Measurements from ENCODE around the gene POU2AF2.

POU2AF2 gene

DNA sequence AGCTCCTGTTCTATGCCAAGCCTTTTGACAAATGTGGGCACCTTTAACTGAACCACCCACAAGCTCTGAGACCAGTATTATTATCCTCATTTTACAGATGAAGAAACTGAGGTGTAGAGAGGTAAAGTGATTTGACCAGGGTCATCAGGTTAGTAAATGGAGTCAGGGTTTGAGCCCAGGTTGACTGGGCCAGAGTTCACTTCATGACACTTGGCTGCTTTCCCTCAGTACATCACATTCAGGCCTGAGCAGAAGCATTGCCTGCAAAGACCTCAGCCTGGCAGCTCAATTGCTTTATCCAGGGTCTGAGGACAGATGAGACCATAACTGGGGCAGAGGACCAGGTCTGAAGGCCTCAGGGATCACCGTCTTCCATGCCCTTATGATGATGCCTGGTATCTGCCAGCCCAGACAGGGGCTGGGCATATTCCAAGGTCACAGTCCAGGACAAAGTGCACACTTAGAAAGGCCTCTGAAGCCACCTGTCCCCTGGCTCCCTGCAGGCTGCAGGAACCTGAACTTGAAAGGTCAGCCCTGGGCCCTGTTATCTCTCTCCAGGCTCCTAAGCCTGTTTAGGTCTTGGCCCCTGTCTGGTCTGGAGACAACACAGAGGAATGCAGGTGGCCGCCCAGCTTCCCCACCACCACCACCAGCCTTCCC lies 84.8 kb downstream of the POU2AF2 start:
- no peak for DNase-seq (ENCODE audit: low read depth, low spot score)

DNA sequence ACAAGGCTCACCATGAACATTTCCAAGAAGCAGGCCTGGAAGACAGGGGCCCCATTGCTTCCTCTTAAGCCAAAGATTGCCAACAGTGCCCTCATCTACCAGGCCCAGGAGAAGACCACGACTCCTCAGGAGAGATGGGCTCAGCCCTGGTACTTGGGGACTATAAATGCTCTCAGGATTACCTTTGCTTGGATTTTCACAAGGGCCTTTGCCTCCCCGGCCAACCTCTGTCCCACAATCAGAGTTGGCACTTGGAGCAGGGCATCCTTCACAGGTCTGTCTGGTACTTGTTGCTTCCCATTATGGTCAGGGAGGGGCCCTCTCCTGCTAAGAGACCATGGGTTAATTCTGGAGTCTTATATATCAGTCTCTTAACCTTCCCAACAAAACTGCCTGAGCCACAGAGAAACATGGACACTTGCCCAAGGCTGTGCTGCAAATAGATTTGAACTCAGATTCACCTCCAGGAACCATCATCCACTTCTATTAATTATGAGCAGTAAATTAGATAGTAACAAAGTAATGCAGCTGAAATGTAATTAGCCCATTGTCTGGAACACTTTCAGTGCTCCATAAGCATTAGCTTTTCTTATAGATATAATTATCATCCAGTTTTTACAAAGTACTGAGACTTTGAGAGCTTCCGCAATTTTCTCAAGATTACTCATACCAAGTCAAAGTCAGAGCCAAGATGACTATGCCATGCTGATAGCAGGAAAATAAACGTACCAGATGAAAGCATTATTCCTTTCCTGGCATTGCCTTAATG lies 86.4 kb downstream of the POU2AF2 start:
- no peak for DNase-seq (ENCODE audit: low read depth, low spot score)

DNA sequence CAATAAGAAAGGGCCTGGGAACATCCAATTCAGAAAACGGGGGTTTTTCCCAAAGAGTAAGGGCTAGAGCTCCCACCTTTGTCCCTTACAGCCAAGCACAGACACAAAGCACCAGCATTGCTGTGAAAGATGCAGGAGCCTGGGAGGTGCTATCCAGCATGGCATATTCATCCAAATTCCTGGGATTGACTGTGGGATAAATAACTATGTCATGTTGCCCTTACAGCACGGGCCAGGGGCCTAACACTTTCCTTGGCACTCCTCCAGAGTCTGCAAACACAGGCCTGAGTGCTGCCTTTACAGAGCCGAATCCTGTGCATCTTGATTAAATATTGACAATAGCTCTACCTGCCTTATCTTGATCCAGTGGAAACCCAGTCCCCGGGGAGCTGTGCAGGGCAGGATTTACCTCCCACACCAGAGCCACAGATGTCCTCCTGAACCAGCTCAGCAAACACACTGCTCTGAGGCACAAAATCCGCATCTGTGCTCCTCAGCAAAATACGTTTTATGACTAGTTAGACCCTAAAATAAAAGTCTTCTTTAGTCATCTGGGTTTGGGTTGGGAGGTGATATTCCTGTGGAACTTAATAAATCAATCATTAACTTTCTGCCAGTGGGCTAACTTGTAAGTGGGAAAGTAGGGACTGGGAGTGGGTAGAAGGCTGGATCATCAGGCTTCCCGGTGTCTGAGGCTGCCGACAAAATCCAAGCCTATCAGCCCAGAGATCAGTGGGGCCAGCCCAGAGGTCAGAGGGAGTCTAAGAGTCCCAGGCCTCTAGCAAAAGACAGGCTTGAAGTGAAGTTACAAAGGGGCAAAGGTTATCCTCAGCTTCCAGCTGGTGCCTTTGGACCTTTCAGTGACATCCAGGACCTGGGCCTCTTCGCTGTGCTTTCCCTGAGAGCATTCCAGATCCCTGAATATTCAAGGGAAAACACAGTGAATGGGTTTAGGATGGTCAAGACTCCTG lies 89.3 kb downstream of the POU2AF2 start:
- DNase-seq (ENCODE audit: low read depth, low spot score), result no peak

DNA sequence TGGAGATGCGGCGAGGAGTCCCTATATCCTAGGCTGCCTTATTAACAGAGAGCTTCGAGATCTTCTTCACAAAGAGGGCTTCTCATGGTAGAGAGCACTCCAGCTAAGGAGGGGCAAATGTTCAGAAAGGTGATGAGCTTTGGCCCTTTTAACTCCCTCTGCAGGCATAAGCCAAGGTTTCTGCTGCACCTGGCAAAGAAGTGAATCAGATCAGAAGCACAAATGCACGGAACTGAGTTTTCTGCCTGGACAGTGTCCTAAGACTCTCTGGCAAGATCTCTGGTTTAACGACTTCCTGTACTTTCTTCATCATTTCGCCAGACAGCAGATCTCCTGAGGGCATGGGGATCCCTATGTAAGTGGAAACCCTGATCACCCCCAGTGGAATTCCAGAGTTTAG lies 90.0 kb downstream of the POU2AF2 start:
- DNase-seq (ENCODE audit: low read depth, low spot score), result no peak
